MCF 10A (cell line): Measurements from ENCODE around the gene RETREG1. TPM values are rescaled to one million over a fixed set of nuclear protein-coding genes. Genes with fewer than 3 reads are reported as not detected.
"Not testable (repeated sequence)": the region's sequence is repeated elsewhere in the genome, so short reads cannot be mapped to it uniquely, and the experiment has no call there.

ENCODE experiments used
- BruUV-seq: library from RNA; stranded (reverse); fragments of 400-500 nt; replicated peaks from 2 replicates; lab custom pipeline; 2021; lab: Mats Ljungman, UMichigan
- CTCF ChIA-PET: fragments of 300-600 bp; sonication (Branson Sonifier 250); formaldehyde crosslinking; extraction: SDS; loops from one replicate; lab custom pipeline; 2021; ENCODE audit warnings: antibody characterized with exemption, inconsistent platforms; lab: Yijun Ruan, JAX
- POLR2A ChIA-PET: fragments of 300-600, 350-650 bp; sonication (Branson Sonifier 250); formaldehyde crosslinking; extraction: SDS; loops from one replicate; lab custom pipeline; 2020; ENCODE audit warnings: antibody characterized with exemption, inconsistent platforms; lab: Yijun Ruan, JAX
- DNase-seq: peaks from one replicate; pipeline ENCODE4 v3.0.0-alpha.2; 2018; ENCODE audit not compliant: unreplicated experiment
- H3K27ac Mint-ChIP-seq: one replicate; pipeline ENCODE4 v1.8.0; 2022; ENCODE audit warnings: mild to moderate bottlenecking, low read depth, mixed read lengths; ENCODE audit not compliant: unreplicated experiment
- H3K27me3 Mint-ChIP-seq: one replicate; pipeline ENCODE4 v1.8.0; 2022; ENCODE audit warnings: mixed read lengths; ENCODE audit not compliant: insufficient read depth, unreplicated experiment
- H3K36me3 Mint-ChIP-seq: one replicate; pipeline ENCODE4 v1.8.0; 2022; ENCODE audit warnings: mild to moderate bottlenecking, moderate library complexity, mixed read lengths; ENCODE audit not compliant: insufficient read depth, unreplicated experiment
- H3K4me1 Mint-ChIP-seq: one replicate; pipeline ENCODE4 v1.8.0; 2022; ENCODE audit warnings: mixed read lengths; ENCODE audit not compliant: insufficient read depth, unreplicated experiment
- H3K4me3 Mint-ChIP-seq: one replicate; pipeline ENCODE4 v1.8.0; 2022; ENCODE audit warnings: mild to moderate bottlenecking, moderate library complexity, mixed read lengths; ENCODE audit not compliant: unreplicated experiment
- H3K9me3 Mint-ChIP-seq: one replicate; pipeline ENCODE4 v1.8.0; 2022; ENCODE audit warnings: mixed read lengths; ENCODE audit not compliant: unreplicated experiment
- CTCF ChIP-seq: fragments of 200-600 bp; IDR thresholded peaks from one replicate; pipeline ENCODE4 v1.8.0; 2022; ENCODE audit warnings: antibody characterized with exemption, mild to moderate bottlenecking; ENCODE audit not compliant: unreplicated experiment
- intact Hi-C: fragments of 100-400 bp; cut with micrococcal nuclease; formaldehyde crosslinking; loops from 2 replicates; pipeline ENCODE4 v1.14.1; 2022
- total RNA-seq: library from RNA; stranded (reverse); gene quantifications from 2 replicates; pipeline ENCODE4 v1.2.3, GENCODE V29; 2022

The RETREG1 gene
- total RNA-seq, 1 experiment from 2014 or later: 4.9 TPM

GRCh38 chr5:16446993-16447392 is 169.8 kb downstream of the RETREG1 start:
- ChIA-PET POLR2A (interaction anchor here (0.7 kb wide), 1 partner anchor 289 kb away, joined by 3 read pairs; no protein-coding TSS in a partner anchor), CTCF (interaction anchor here (0.6 to 5.0 kb wide), 4 partner anchors 10 to 765 kb away, joined by 3 to 35 read pairs (median 10); no protein-coding TSS in a partner anchor)
- no TSS peak for BruUV-seq
- H3K27me3 Mint-ChIP-seq: no peaks in the 10 kb centered on the region
- intact Hi-C loops: no loop called here
- H3K27ac Mint-ChIP-seq: no peak overlapping the region
- no peaks in the 10 kb centered on the region for H3K9me3 Mint-ChIP-seq
- no peak for TF ChIP-seq CTCF
- H3K36me3 Mint-ChIP-seq: peaks cover 64% of the 10 kb centered on the region
- H3K4me3 Mint-ChIP-seq: no peak overlapping the region
- DNase-seq: no peak
- H3K4me1 Mint-ChIP-seq: no peaks in the 10 kb centered on the region

DNA sequence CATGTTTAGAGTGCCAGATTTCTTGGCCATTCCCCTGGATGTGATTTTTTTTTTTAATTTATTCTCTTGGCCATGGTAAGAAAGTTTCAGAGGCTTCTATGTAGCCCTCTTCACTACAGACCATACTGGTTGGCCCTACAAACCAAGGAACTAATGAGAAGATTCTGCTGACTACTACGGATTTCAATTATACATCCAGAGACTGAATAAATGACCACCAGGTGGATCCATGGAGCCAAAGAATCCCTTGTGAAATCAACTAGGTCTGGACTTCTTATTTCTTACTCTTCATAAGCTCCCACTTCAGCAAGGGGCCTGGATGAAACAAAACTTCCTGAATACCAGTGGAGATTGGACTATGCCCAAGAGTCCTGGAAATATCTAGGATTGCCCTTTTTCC is 178.8 kb downstream of the RETREG1 start:
- H3K27ac Mint-ChIP-seq: no peak overlapping the region
- no peaks in the 10 kb centered on the region for H3K9me3 Mint-ChIP-seq
- POLR2A ChIA-PET: interaction anchor here (0.6 kb wide), 1 partner anchor 28 kb away, joined by 3 read pairs; no protein-coding TSS in a partner anchor
- H3K4me3 Mint-ChIP-seq: no peak overlapping the region
- DNase-seq: peak; percentile 27
- BruUV-seq: no TSS peak
- no peak for TF ChIP-seq CTCF
- H3K27me3 Mint-ChIP-seq: peaks cover 14% of the 10 kb centered on the region
- CTCF ChIA-PET: interaction anchor here (0.8 to 1.9 kb wide), 5 partner anchors 17 to 281 kb away, joined by 3 to 8 read pairs (median 3); no protein-coding TSS in a partner anchor
- intact Hi-C loops: no loop called here
- peaks cover 5% of the 10 kb centered on the region for H3K36me3 Mint-ChIP-seq
- H3K4me1 Mint-ChIP-seq: no peaks in the 10 kb centered on the region

GRCh38 chr5:16436065-16436682 is 180.6 kb downstream of the RETREG1 start:
- H3K27me3 Mint-ChIP-seq: peaks cover 30% of the 10 kb centered on the region
- H3K36me3 Mint-ChIP-seq, DNase-seq, H3K27ac Mint-ChIP-seq, H3K4me3 Mint-ChIP-seq, BruUV-seq, intact Hi-C loops, POLR2A ChIA-PET, H3K4me1 Mint-ChIP-seq, H3K9me3 Mint-ChIP-seq: not testable (repeated sequence)
- CTCF ChIA-PET: interaction anchor here (0.6 to 0.7 kb wide), 2 partner anchors 76 to 230 kb away, joined by 3 read pairs; no protein-coding TSS in a partner anchor

DNA sequence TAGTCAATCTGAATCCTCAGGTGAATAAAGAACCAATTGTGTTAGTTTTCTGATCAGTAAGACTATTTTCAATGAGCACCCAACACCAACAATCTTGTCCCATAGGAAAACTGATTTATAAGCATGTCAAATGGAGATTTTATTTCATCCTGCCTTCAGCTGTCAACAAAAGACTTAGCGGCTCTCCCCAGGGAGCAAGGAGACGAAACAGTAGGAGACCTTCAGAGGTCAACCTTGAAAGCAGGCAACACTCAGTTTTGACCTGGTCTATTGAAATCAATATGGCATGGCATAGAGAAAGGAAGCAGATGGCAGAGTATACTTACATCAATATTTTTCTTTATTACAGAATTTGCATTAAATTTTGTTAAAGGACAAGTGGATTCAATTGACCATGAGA is 185.3 kb downstream of the RETREG1 start:
- no TSS peak for BruUV-seq
- H3K4me1 Mint-ChIP-seq: no peaks in the 10 kb centered on the region
- H3K4me3 Mint-ChIP-seq: no peak overlapping the region
- ChIA-PET CTCF (interaction anchor here (0.5 kb wide), 1 partner anchor 1678 kb away, joined by 3 read pairs; no protein-coding TSS in a partner anchor), POLR2A (no interaction called here)
- no peak for TF ChIP-seq CTCF
- no peak overlapping the region for H3K27ac Mint-ChIP-seq
- intact Hi-C loops: no loop called here
- DNase-seq: no peak
- peaks cover 5% of the 10 kb centered on the region for H3K36me3 Mint-ChIP-seq
- H3K9me3 Mint-ChIP-seq: no peaks in the 10 kb centered on the region
- H3K27me3 Mint-ChIP-seq: peaks cover 30% of the 10 kb centered on the region
